ENCODE measurements around the gene TMEM147. TPM values are rescaled to one million over a fixed set of nuclear protein-coding genes. Genes with fewer than 3 reads are reported as not detected.

Gene TMEM147
- total RNA-seq, 2 donors from 2014 or later = 59.4 to 67.9 TPM

DNA sequence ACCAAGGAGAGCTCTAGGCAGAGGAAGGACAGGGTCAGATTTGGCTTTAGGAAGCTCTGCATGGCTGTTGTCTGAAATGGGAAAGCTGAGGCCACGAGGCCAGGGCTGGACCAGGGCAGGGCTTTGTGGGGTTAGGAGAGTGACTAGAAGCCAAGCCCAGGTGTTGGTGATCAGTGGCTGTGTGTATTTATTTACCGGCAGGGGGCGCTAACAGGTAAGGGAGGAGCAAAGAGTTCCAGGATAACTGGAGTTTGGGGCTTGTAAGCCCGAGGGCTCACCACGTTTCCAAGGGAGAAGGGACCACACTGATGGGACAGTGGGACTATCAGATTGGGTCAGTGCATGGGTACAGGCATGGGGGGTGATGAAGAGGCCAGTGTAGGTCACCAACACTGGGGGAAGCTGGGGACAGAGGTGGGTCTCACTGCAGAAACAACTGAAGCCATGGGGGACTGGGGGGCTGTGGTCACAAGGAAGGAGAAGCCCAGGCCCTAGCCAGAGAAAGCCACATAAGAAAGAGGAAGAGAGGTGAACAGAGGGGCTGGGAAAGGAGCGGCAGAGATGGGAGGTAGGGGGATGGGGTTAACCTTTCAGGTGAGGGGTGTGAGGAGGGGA is 3.9 kb downstream of the TMEM147 start:
- TF ChIP-seq POLR2A (IDR thresholded peaks at IDR 0.05) (no peak), CTCF (IDR thresholded peaks at IDR 0.05) (peak; percentile 80 to 90 (median 87))
- Histone ChIP-seq H3K27me3 (no peaks in the 10 kb centered on the region), H3K9me3 (no peaks in the 10 kb centered on the region), H3K4me1 (peaks cover 52% of the 10 kb centered on the region), H3K4me3 (no peak overlapping the region), H3K27ac (peak overlapping the region in 3 of 4 donors; percentile 32 to 69 (median 68)), H3K36me3 (replicated peaks in 1 of 2; ENCODE audit: insufficient read depth in 1 of 2, low read depth in 2 of 2) (no peaks in the 10 kb centered on the region)
- intact Hi-C loops (cut with DNase I) = no loop called here
- WGBS, 2 donors = 14 to 17% methylated on average over 6 of the region's 6 CpGs
- ATAC-seq (peak; percentile 52), DNase-seq (peak; percentile 70 to 83 (median 78))

DNA sequence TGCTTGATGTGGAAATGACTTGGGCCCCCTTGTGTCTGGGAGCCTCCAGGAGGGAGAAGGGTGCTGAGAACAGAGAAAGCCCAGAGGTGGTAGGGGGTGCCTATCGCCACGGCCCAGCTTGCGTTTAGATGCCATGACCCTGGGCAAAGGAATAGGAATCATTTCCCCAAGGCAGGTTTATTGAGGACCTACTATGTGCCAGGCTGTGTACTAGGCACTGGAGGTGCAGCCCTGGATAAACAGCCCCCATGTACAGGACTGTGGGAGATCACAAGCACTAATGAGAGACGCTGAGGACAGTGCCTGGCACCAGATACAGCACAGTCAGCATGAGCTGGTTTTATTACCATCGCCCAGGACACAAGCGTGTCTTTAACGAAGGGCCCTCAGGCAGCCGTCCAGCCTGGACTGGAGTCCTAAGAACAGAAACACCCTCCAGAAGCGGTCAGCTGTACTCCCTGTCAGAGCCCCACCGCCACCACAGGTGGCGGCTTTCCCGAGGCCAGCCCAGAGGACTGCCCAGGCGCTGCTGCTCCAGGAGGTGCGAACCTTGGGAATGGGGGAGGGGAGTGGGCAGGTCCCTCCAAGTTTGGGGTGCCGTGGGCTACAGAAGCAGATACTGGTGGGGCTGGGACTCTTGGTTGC is 4.6 kb downstream of the TMEM147 start:
- intact Hi-C loops (cut with DNase I) = loop anchor here (10.0 kb wide), 1 partner anchor 165 kb away; the partner anchor contains the start of gene KMT2B
- DNase-seq = peak; percentile 77 to 88 (median 86)
- H3K27ac ChIP-seq = peak overlapping the region in 3 of 4 donors; percentile 32 to 69 (median 68)
- H3K36me3 ChIP-seq (replicated peaks in 1 of 2; ENCODE audit: insufficient read depth in 1 of 2, low read depth in 2 of 2) = no peaks in the 10 kb centered on the region
- no peak overlapping the region for H3K4me3 ChIP-seq
- peaks cover 47% of the 10 kb centered on the region for H3K4me1 ChIP-seq
- 25 to 49% methylated on average over 11 to 15 of the region's 15 CpGs for WGBS, 2 donors
- TF ChIP-seq CTCF (IDR thresholded peaks at IDR 0.05) = peak in 3 of 7 experiments; percentile 8 to 36 (median 22)
- TF ChIP-seq POLR2A (IDR thresholded peaks at IDR 0.05) = no peak
- H3K27me3 ChIP-seq = no peaks in the 10 kb centered on the region
- no peaks in the 10 kb centered on the region for H3K9me3 ChIP-seq
- ATAC-seq = peak; percentile 74

DNA sequence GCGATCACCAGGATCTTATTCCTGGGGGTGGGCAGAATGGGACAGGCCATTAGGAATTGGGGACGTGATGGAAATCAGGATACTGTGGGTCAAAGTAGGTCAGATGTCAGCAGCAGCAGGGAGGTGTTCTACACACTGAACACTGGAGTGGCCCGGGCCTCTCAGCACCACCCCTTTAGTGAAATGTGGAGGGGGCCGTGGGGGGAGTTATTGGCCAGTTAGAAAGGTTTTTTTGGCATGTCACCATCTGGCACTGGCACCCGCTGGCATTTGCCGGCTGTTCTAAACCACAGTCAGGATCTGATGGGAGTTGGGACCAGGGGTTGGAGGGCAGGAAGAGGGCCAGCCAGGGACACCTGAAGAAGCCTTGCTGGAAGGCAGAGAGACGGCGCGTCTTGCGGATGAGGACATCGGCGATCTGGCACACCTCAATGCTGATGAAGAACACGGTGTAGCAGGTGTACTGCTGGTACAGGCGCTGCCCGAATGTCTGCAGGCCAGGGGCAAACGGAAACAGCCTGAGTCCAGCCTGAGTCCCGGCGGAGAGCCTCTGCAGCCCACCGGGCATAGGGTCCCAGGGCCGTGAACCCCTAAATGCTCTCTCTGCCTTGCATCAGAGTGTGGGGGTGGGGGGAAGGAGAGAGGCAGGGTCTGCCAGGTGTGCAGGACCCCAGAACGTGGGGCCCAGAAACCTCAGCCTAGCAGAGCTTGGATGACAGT is 5.8 kb downstream of the TMEM147 start:
- Histone ChIP-seq H3K36me3 (replicated peaks in 1 of 2; ENCODE audit: insufficient read depth in 1 of 2, low read depth in 2 of 2) (no peaks in the 10 kb centered on the region), H3K27ac (peak overlapping the region in 2 of 4 donors; percentile 68 to 69), H3K4me1 (peaks cover 44% of the 10 kb centered on the region), H3K9me3 (no peaks in the 10 kb centered on the region), H3K27me3 (no peaks in the 10 kb centered on the region), H3K4me3 (no peak overlapping the region)
- WGBS, 2 donors = 73% methylated on average over 16 to 19 of the region's 21 CpGs
- TF ChIP-seq POLR2A (IDR thresholded peaks at IDR 0.05) = no peak
- ATAC-seq = no peak
- peak in 1 of 4 donors; percentile 30 for DNase-seq
- intact Hi-C loops (cut with DNase I) = loop anchor here (10.0 kb wide), 1 partner anchor 164 kb away; the partner anchor contains the start of gene KMT2B

GRCh38 chr19:35552534-35553384 is 7.3 kb downstream of the TMEM147 start:
- no peak for TF ChIP-seq POLR2A (IDR thresholded peaks at IDR 0.05)
- TF ChIP-seq CTCF (IDR thresholded peaks at IDR 0.05) = no peak
- ATAC-seq = no peak
- intact Hi-C loops (cut with DNase I) = loop anchor here (10.0 kb wide), 1 partner anchor 162 kb away; the partner anchor contains the start of gene KMT2B
- Histone ChIP-seq H3K9me3 (no peaks in the 10 kb centered on the region), H3K27ac (no peak overlapping the region), H3K4me3 (no peak overlapping the region), H3K27me3 (no peaks in the 10 kb centered on the region), H3K36me3 (replicated peaks in 1 of 2; ENCODE audit: insufficient read depth in 1 of 2, low read depth in 2 of 2) (no peaks in the 10 kb centered on the region), H3K4me1 (peaks cover 33% of the 10 kb centered on the region)
- DNase-seq = no peak
- 64 to 69% methylated on average over 11 to 13 of the region's 13 CpGs for WGBS, 2 donors
